Activated naive CD4-positive, alpha-beta T cell (primary cell): ENCODE data around the gene RASGRF1.
"Not testable (repeated sequence)": the region's sequence is repeated elsewhere in the genome, so short reads cannot be mapped to it uniquely, and the experiment has no call there.

Source experiments
- DNase-seq, 4 experiments: peaks; one replicate each; lab custom pipeline; 2025; lab: John Stamatoyannopoulos, UW

The RASGRF1 gene

GRCh38 chr15:79041601-79042168, 48.9 kb downstream of the RASGRF1 start:
- no peak for DNase-seq

- DNase-seq, result no peak
These were observed 52.7 kb downstream of the RASGRF1 start for GRCh38 chr15:79037848-79038247.

DNA sequence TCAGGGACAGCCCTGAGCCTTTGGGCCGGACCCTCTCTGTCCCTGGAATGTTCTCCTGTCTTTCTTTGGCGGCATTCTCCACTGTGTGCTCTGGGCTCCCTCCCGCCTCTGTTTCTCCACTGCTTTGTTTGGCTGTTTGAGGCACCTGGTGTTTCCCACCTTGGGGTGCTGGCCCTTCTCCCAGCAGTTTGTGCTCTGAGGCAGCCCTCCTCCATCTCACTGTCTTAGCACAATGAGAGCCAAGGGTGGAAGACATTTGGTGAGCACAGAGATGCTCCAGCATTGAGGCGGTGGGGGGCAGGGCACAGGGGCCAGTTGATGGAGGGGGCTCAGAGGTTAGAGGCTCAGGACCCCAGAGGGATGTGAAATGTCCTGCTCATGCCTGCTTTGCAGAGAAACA, 54.3 kb downstream of the RASGRF1 start:
- no peak for DNase-seq

DNA sequence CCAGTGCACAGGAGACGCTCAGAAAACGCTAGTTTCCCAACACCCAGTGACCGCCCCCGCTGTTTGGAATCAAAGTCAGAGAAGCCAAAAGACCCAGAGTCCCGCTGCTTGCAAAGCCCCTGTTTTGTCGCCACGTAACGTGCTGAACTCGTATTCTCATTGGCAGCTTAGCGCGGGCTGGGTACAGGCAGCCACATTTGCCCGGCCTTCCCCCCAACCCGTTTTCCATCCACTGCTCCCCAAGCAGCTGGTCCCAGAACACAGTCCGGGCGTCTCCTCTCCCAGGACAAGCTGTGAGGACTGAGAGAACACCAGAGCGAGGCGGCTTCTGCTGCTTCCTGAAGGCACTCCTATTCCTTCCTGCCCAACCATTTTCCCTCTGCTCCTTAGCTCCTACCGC, 54.8 kb downstream of the RASGRF1 start:
- no peak for DNase-seq

DNA sequence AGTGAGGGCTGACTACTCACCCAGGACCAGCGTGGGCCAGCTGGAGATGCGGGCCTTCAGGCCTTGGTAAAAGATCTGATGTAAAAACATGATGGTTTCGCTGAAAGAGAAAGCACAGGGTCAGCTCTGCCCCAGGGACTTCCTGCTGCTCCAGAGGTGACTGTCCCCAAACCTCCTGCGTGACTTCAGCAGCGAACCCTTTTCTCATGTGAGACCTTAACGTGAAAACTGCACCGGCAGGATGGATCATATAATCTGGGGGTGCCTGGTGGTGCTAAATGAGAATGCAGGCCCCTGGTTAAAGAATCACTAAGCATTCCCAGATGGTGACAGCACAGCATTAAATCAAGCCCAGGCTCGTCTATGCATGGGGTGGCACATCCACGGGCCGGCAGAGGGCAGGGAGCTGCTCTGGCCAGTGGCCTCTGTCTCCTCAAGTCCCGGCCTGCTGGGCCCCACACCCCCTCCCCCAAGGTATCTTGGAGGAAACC, 55.4 kb downstream of the RASGRF1 start:
- no peak for DNase-seq

GRCh38 chr15:79034284-79034683, 56.3 kb downstream of the RASGRF1 start:
- DNase-seq, result no peak

DNA sequence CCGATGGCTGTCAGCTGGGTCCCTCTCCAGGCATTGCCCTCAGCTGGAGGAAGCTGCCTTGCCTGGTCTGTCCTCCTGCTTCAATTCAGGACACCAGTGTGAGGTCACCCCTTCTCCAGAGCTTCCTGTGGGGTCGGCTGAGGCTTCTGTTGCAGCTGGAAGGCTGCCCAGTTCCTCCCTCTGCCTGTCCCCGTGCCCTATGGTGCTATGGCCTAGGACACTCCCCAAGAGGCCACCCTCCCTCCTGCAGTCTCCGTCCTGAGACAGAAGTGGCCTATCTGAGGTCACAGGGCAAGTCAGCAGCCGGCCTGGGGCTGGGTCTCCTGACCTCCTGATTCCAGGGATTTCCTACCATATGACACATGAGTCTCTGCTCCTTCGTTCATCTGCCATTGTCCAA, 57.9 kb downstream of the RASGRF1 start:
- DNase-seq, result no peak

DNA sequence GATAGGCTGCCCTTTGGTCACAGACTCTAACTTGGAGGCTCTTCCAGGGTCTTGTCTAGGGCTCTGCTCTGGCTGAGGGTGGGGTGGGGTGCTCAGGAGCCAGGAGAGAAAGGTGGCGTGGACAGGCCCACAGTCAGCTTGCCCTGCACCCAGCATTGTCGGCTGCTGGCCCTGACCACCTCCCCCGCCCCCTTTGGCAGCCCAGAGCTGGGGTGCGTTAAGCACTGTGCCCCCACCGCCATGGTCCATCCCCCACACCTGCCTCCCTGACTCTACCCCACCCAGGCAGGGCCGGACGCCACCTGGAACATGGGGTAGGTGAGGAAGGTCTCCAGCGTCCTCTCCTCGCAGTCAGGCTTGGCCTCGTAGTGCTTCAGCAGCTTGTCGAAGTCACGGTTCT, 58.8 kb downstream of the RASGRF1 start:
- no peak for DNase-seq

DNA sequence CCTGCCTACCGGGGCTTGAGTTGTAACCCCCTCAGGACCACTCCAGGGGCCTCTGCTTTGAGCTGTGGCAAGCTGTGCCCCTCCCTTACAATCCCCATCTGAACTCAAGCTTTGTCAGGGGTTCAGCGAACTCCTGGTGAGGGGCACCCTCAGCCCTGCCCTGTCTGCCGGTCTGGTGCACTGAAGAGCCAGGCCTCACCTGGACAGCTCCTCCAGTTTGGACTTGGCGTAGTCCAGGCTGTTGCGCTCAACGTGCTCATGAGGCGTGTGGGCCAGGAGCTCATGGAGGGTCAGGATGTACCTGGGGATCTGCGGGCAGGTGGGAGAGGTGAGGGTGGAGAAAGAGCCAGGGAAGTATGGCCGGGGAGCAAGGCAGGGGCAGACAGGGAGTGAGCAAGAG, 59.4 kb downstream of the RASGRF1 start:
- DNase-seq, result no peak

- no peak for DNase-seq
These were observed 60.1 kb downstream of the RASGRF1 start for GRCh38 chr15:79030470-79030869.

- no peak for DNase-seq
These were observed 62.1 kb downstream of the RASGRF1 start for GRCh38 chr15:79028411-79028964.

DNA sequence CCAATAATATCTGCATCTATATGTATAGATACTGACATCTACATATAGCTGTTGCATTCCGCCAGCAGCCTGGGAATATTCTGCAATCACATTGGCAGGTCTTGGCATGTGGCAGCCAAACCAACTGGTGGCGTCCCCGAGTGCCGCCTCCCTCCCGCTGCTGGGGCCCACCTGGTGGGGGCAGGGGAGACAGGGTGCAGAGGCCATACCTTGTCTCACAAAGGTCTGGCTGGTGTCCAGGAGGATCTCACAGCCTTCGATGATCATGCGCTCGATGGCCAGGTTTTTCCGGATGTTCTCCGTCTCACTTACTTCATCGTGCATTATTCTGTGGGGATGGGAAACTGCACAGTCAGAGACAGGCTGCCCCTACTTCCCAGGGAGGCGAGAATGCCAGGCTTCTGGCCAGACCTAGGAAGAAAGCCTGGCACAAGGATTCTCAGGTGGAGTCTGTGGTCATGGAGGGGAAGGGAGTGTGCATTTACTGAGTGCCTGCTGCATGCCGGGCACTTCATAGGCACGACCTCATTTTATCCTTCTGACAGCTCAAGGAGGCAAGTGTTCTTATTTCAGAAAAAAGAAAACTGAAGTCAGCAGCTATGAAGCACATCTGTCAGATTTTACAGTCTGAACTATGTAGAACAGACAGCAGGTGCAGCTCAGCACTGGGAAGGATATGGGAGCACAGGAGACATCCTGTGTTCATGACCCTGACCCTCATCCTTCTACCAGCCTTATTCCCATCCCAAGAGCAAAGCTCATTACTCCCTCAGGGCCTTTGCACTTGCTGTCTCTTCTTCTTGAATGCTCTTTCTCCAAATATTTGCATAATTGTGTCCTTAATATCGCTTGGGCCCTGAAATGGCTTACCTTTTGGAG, 62.8 kb downstream of the RASGRF1 start:
- DNase-seq, result no peak

DNA sequence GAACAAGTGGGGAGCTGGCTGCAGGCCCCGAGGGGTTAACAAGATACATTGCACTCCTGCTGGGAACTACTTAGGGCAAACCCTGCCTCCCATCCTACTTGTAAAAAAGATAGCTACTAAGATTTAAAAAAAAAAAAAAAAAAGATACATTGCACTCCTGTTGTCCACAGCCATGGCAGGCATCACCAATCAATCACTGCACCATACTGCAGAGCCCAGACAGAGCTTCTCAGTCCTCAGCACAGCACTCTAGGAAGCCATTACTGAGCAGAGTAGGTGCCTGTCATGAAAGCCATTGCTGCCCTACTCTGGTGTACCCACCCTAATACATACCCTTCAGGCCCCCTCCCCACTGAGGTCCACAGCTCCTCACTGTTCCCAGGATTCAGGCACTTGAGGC, 64.8 kb downstream of the RASGRF1 start:
- no peak for DNase-seq

GRCh38 chr15:79025201-79025600, 65.4 kb downstream of the RASGRF1 start:
- no peak for DNase-seq

- DNase-seq, result not testable (repeated sequence)
These were observed 66.1 kb downstream of the RASGRF1 start for GRCh38 chr15:79024493-79024892.

DNA sequence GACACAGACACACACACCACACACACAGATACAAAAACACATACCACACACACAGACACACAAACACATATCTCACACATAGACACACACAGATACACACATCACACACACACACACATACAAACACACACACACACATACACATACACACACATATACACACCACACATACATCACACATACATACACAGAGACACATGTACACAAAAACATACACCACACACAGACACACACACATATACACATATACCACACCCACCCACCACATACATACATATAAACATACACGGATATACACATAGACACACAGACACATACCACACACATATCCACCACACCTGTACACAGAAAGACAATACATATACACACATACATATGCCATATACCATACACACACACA, 66.7 kb downstream of the RASGRF1 start:
- no peak for DNase-seq

GRCh38 chr15:79023546-79023890, 67.1 kb downstream of the RASGRF1 start:
- no peak for DNase-seq

- DNase-seq, result no peak
These were observed 71.6 kb downstream of the RASGRF1 start for GRCh38 chr15:79018960-79019359.

GRCh38 chr15:79017953-79018352, 72.6 kb downstream of the RASGRF1 start:
- DNase-seq, result no peak

GRCh38 chr15:79016527-79017170, 73.9 kb downstream of the RASGRF1 start:
- no peak for DNase-seq

- DNase-seq, result no peak
These were observed 75.2 kb downstream of the RASGRF1 start for GRCh38 chr15:79015416-79015815.

DNA sequence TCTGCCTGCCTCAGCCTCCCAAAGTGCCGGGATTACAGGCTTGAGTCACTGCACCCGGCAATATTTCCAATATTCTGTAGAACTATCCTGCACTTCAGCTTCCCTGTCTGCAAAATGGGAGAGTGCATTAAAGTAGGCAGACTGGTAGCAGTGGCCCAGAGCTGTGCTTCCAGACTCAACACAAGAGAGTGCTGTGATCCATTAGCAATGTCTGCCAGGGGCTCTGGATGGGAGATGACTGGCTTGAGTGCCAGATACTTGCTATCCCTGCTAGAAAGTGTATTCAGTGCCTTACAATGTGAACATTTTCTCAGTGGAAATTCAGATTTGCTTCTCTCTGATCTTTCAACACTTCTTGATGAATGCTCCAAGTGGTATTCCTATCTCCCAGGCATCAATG, 80.3 kb downstream of the RASGRF1 start:
- DNase-seq, result no peak

- DNase-seq, result no peak
These were observed 81.2 kb downstream of the RASGRF1 start for GRCh38 chr15:79009379-79009778.
